ENCODE measurements around the gene SCAI.
A peak's percentile ranks its signal among the peaks of the same experiment; 100 is the strongest.
"Not testable (repeated sequence)": the region's sequence is repeated elsewhere in the genome, so short reads cannot be mapped to it uniquely, and the experiment has no call there.

Gene SCAI

DNA sequence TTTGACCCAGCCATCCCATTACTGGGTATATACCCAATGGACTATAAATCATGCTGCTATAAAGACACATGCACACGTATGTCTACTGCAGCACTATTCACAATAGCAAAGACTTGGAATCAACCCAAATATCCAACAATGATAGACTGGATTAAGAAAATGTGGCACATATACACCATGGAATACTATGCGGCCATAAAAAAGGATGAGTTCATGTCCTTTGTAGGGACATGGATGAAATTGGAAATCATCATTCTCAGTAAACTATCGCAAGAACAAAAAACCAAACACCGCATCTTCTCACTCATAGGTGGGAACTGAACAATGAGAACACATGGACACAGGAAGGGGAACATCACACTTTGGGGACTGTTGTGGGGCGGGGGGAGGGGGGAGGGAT lies 127.7 kb downstream of the SCAI start:
- not testable (repeated sequence) for H3K27me3 ChIP-seq (ENCODE audit: control insufficient read depth, insufficient read depth, low read length); H3K9me3 ChIP-seq (ENCODE audit: control insufficient read depth, insufficient read depth, low read length); H3K4me1 ChIP-seq (ENCODE audit: control insufficient read depth, insufficient read depth, low read length); H3K4me3 ChIP-seq (ENCODE audit: low read depth, low read length); H3K9ac ChIP-seq (ENCODE audit: low read depth, low read length); H3K27ac ChIP-seq (ENCODE audit: low read depth, low read length)
- H3K36me3 ChIP-seq (ENCODE audit: control insufficient read depth, insufficient read depth, low read length) = peaks cover 23% of the 10 kb centered on the region

DNA sequence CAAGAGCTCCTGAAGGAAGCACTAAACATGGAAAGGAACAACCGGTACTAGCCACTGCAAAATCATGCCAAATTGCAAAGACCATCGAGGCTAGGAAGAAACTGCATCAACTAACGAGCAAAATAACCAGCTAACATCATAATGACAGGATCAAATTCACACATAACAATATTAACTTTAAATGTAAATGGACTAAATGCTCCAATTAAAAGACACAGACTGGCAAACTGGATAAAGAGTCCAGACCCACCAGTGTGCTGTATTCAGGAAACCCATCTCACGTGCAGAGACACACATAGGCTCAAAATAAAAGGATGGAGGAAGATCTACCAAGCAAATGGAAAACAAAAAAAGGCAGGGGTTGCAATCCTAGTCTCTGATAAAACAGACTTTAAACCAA lies 131.3 kb downstream of the SCAI start:
- not testable (repeated sequence) for H3K36me3 ChIP-seq (ENCODE audit: control insufficient read depth, insufficient read depth, low read length); H3K4me3 ChIP-seq (ENCODE audit: low read depth, low read length); H3K27ac ChIP-seq (ENCODE audit: low read depth, low read length); H3K9me3 ChIP-seq (ENCODE audit: control insufficient read depth, insufficient read depth, low read length); H3K27me3 ChIP-seq (ENCODE audit: control insufficient read depth, insufficient read depth, low read length); H3K4me1 ChIP-seq (ENCODE audit: control insufficient read depth, insufficient read depth, low read length); H3K9ac ChIP-seq (ENCODE audit: low read depth, low read length)

DNA sequence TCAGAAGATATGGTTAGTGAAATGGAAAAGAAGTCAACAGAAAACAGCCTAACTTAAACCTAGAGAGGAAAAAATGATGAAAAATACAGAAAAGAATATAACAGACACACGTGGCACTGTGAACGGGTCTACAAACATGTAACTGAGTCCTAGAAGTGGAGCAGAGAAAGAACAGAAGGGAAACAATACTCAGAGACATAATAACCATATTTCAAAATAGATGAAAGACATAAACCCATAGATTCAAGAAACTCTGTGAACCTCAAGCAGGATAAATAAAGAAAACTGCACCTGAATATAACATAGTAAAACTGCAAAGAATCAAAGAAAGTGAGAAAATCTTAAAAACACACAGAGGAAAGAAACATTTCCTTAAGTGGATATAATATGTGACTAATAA lies 134.7 kb downstream of the SCAI start:
- Histone ChIP-seq H3K4me3 (ENCODE audit: low read depth, low read length) (no peak overlapping the region), H3K9ac (ENCODE audit: low read depth, low read length) (no peak overlapping the region), H3K27ac (ENCODE audit: low read depth, low read length) (no peak overlapping the region), H3K9me3 (ENCODE audit: control insufficient read depth, insufficient read depth, low read length) (no peaks in the 10 kb centered on the region), H3K27me3 (ENCODE audit: control insufficient read depth, insufficient read depth, low read length) (no peaks in the 10 kb centered on the region), H3K4me1 (ENCODE audit: control insufficient read depth, insufficient read depth, low read length) (no peaks in the 10 kb centered on the region), H3K36me3 (ENCODE audit: control insufficient read depth, insufficient read depth, low read length) (no peaks in the 10 kb centered on the region)

DNA sequence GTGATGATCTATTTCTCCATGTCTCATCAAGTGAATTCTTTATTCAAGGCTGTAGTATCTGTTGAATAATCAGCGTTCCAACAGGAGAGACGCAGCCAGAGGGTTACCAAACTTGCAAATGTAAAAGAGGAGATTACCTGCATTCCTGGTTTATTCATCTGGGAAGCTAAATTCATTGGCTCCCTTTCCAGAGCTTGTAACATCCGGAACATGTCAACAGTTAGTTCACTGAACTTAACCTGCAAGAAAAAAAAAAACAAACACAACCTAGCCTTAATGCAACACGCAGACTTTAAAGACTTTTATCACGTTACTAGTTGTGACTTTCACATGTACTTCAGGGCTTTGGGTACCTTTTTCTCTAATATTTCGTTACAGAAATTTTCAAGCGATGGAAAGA lies 140.0 kb downstream of the SCAI start:
- peaks cover 40% of the 10 kb centered on the region for H3K36me3 ChIP-seq (ENCODE audit: control insufficient read depth, insufficient read depth, low read length)
- H3K4me3 ChIP-seq (ENCODE audit: low read depth, low read length) = no peak overlapping the region
- no peak overlapping the region for H3K27ac ChIP-seq (ENCODE audit: low read depth, low read length)
- no peaks in the 10 kb centered on the region for H3K27me3 ChIP-seq (ENCODE audit: control insufficient read depth, insufficient read depth, low read length)
- no peaks in the 10 kb centered on the region for H3K4me1 ChIP-seq (ENCODE audit: control insufficient read depth, insufficient read depth, low read length)
- no peaks in the 10 kb centered on the region for H3K9me3 ChIP-seq (ENCODE audit: control insufficient read depth, insufficient read depth, low read length)
- no peak overlapping the region for H3K9ac ChIP-seq (ENCODE audit: low read depth, low read length)

DNA sequence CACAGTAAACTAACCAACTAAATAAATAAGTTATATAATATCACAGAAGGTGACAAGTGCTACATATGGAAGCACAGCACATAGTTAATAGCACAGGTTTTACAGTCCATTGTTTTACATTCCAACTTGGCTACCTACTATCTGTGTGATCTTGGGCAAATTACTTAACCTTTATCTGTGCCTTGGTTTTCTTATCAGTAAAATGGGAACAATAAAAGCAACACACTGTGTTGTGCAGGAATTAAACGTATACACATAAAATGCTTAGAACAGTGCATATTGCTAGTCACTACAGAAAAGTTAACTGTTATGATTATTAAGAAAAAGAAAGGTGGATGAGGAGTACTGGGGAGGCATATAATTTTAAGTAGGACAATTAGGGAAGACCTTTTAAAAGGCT lies 159.6 kb downstream of the SCAI start:
- H3K4me3 ChIP-seq (ENCODE audit: low read depth, low read length) = no peak overlapping the region
- no peaks in the 10 kb centered on the region for H3K9me3 ChIP-seq (ENCODE audit: control insufficient read depth, insufficient read depth, low read length)
- H3K27me3 ChIP-seq (ENCODE audit: control insufficient read depth, insufficient read depth, low read length) = no peaks in the 10 kb centered on the region
- H3K36me3 ChIP-seq (ENCODE audit: control insufficient read depth, insufficient read depth, low read length) = peaks cover 30% of the 10 kb centered on the region
- no peak overlapping the region for H3K27ac ChIP-seq (ENCODE audit: low read depth, low read length)
- H3K4me1 ChIP-seq (ENCODE audit: control insufficient read depth, insufficient read depth, low read length) = no peaks in the 10 kb centered on the region
- H3K9ac ChIP-seq (ENCODE audit: low read depth, low read length) = no peak overlapping the region

DNA sequence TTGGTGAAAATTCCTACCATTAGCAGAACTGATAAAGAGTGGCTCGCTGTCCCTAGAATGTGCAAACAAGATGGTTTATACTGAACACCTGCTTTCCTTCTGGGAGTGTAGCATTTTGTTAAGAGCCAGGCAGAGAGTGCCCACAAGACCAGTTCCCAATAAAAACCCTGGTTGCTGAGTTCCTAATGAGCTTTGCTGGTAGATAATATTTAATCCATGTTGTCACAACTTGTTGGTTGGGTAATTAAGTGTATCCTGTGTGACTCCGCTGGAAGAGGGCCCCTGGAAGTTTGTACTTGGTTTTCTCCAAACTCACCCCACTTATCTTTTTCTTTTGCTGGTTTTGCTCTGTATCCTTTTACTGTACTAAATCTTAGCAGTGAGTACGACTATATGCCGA lies 162.9 kb downstream of the SCAI start:
- Histone ChIP-seq H3K36me3 (ENCODE audit: control insufficient read depth, insufficient read depth, low read length) (peaks cover 37% of the 10 kb centered on the region), H3K4me3 (ENCODE audit: low read depth, low read length) (no peak overlapping the region), H3K9ac (ENCODE audit: low read depth, low read length) (no peak overlapping the region), H3K27ac (ENCODE audit: low read depth, low read length) (no peak overlapping the region), H3K9me3 (ENCODE audit: control insufficient read depth, insufficient read depth, low read length) (no peaks in the 10 kb centered on the region), H3K27me3 (ENCODE audit: control insufficient read depth, insufficient read depth, low read length) (no peaks in the 10 kb centered on the region), H3K4me1 (ENCODE audit: control insufficient read depth, insufficient read depth, low read length) (0 out of 2 replicates have a peak, but pooled peaks cover 2% of the 10 kb centered on the region)

DNA sequence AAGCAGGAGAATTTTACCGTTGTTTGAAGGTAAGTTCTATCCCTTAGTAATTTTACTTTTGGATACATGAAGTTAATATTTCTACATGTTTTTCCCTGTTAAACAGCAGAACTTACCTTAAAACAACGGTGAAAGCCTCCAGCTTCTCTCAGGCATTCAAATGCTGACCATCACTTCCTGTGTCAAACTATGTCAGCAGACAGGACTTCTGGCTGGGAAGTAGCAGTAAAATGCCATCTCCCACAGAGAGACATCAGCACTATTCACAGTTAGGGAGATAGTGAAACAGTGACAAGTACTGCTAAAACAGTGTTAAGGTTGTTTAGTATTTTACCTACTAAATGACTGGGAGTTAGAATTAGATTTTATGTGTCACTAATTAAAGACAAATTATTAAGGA lies 168.2 kb downstream of the SCAI start:
- Histone ChIP-seq H3K9me3 (ENCODE audit: control insufficient read depth, insufficient read depth, low read length) (no peaks in the 10 kb centered on the region), H3K9ac (ENCODE audit: low read depth, low read length) (no peak overlapping the region), H3K36me3 (ENCODE audit: control insufficient read depth, insufficient read depth, low read length) (peaks cover 50% of the 10 kb centered on the region), H3K4me3 (ENCODE audit: low read depth, low read length) (no peak overlapping the region), H3K27me3 (ENCODE audit: control insufficient read depth, insufficient read depth, low read length) (no peaks in the 10 kb centered on the region), H3K4me1 (ENCODE audit: control insufficient read depth, insufficient read depth, low read length) (peaks cover 9% of the 10 kb centered on the region; the same call in 1 of the 2 replicates), H3K27ac (ENCODE audit: low read depth, low read length) (peak overlapping the region; percentile 57)

DNA sequence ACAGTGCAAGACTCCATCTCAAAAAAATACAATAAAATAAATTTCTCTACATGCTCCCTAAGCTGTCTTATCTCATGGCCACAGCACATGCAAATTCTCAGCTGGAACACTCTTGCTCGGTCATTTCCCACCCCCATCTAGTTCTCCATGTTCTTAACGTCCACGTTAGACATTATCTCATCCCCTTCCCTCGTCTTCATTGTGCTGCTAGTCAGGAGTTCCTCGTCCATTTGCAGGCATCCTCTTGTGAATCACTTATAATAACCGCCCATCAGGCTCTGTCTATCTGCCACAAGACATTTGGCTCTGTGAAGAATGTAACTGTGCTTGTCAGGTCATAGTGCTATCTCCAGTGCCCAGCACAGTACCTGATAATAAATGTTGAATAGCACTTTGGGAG lies 169.5 kb downstream of the SCAI start:
- H3K4me3 ChIP-seq (ENCODE audit: low read depth, low read length) = no peak overlapping the region
- no peaks in the 10 kb centered on the region for H3K27me3 ChIP-seq (ENCODE audit: control insufficient read depth, insufficient read depth, low read length)
- H3K9me3 ChIP-seq (ENCODE audit: control insufficient read depth, insufficient read depth, low read length) = no peaks in the 10 kb centered on the region
- no peak overlapping the region for H3K27ac ChIP-seq (ENCODE audit: low read depth, low read length)
- peaks cover 9% of the 10 kb centered on the region; the same call in 1 of the 2 replicates for H3K4me1 ChIP-seq (ENCODE audit: control insufficient read depth, insufficient read depth, low read length)
- no peak overlapping the region for H3K9ac ChIP-seq (ENCODE audit: low read depth, low read length)
- peaks cover 59% of the 10 kb centered on the region for H3K36me3 ChIP-seq (ENCODE audit: control insufficient read depth, insufficient read depth, low read length)

DNA sequence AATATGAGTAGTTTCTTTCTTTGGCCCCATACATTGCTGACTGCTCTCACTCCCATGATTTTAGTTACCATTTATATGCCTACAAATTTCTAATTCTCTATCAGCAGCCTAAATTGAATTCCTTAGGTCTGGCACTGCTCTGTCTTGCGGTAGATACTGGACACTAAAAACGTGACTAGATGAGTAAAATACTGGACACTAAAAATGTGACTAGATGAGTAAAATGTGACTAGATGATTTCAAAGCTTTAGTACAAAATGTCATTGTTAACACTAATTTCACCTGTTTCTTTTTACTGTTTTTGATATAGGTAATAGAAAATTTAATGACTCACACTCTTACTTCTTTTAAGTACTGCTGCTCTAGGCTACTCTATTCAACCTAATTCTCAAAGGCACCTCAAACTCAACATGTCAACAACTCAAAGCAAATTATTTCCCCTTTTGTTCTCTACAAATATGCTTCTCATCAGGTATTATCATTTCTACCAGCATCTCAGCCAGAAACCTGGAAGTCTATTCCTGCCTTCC lies 171.0 kb downstream of the SCAI start:
- Histone ChIP-seq H3K9ac (ENCODE audit: low read depth, low read length) (no peak overlapping the region), H3K4me1 (ENCODE audit: control insufficient read depth, insufficient read depth, low read length) (peaks cover 9% of the 10 kb centered on the region; the same call in 1 of the 2 replicates), H3K36me3 (ENCODE audit: control insufficient read depth, insufficient read depth, low read length) (peaks cover 64% of the 10 kb centered on the region), H3K27me3 (ENCODE audit: control insufficient read depth, insufficient read depth, low read length) (no peaks in the 10 kb centered on the region), H3K27ac (ENCODE audit: low read depth, low read length) (no peak overlapping the region), H3K4me3 (ENCODE audit: low read depth, low read length) (no peak overlapping the region), H3K9me3 (ENCODE audit: control insufficient read depth, insufficient read depth, low read length) (no peaks in the 10 kb centered on the region)

DNA sequence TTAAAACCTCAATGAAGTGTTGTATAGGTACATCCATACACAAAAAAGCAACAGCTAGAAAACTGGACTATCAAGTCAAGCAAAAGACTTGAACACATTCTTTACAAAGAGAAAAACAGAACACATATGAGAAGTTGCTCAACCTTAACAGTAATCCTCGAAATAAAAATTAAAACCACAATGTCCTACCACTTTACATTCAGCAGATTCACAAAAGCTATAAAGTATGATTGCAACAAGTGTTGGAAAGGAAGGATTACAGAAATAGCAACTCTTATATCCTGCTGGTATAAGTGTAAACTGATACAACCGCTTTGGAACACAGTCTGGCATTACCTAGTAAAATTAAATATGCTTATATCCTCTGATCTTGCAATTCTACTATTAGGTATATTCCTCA lies 173.9 kb downstream of the SCAI start:
- H3K4me3 ChIP-seq (ENCODE audit: low read depth, low read length) = no peak overlapping the region
- no peaks in the 10 kb centered on the region for H3K4me1 ChIP-seq (ENCODE audit: control insufficient read depth, insufficient read depth, low read length)
- no peak overlapping the region for H3K27ac ChIP-seq (ENCODE audit: low read depth, low read length)
- peaks cover 50% of the 10 kb centered on the region for H3K36me3 ChIP-seq (ENCODE audit: control insufficient read depth, insufficient read depth, low read length)
- H3K9me3 ChIP-seq (ENCODE audit: control insufficient read depth, insufficient read depth, low read length) = no peaks in the 10 kb centered on the region
- no peak overlapping the region for H3K9ac ChIP-seq (ENCODE audit: low read depth, low read length)
- no peaks in the 10 kb centered on the region for H3K27me3 ChIP-seq (ENCODE audit: control insufficient read depth, insufficient read depth, low read length)

DNA sequence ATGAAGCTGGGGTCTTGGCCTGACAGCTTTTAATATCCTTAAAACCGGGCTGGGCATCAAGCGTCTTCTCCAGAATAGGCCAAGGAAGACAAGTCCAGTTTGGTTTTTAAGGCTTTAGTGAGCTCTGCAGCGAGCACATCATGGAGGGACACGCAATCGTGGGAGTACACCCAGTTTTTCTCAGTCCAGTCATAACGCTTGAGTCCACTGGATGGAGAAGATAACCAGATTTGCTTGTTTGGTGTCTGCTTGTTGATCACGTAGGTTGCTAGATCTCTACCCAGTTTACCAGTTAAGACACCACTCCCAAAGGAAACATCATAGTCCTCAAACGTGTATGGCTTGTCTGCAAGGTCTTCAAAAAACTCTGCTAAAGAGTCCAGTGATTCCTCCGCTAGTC lies 175.1 kb downstream of the SCAI start:
- Histone ChIP-seq H3K9me3 (ENCODE audit: control insufficient read depth, insufficient read depth, low read length) (no peaks in the 10 kb centered on the region), H3K4me3 (ENCODE audit: low read depth, low read length) (no peak overlapping the region), H3K36me3 (ENCODE audit: control insufficient read depth, insufficient read depth, low read length) (peaks cover 42% of the 10 kb centered on the region), H3K27ac (ENCODE audit: low read depth, low read length) (no peak overlapping the region), H3K27me3 (ENCODE audit: control insufficient read depth, insufficient read depth, low read length) (no peaks in the 10 kb centered on the region), H3K9ac (ENCODE audit: low read depth, low read length) (no peak overlapping the region), H3K4me1 (ENCODE audit: control insufficient read depth, insufficient read depth, low read length) (no peaks in the 10 kb centered on the region)

Data from HUES48 (cell line).